HEK293 (cell line): Measurements from ENCODE around the gene AMPD3.

Experiments
- CTCF ChIA-PET: fragments of 350-600 bp; formaldehyde crosslinking; extraction: SDS; loops from one replicate; lab custom pipeline; 2021; ENCODE audit warnings: antibody characterized with exemption; lab: Yijun Ruan, JAX
- POLR2A ChIA-PET: fragments of 300-600 bp; formaldehyde crosslinking; extraction: SDS; loops from one replicate; lab custom pipeline; 2020; ENCODE audit warnings: antibody characterized with exemption, inconsistent platforms; lab: Yijun Ruan, JAX
- H3K27ac ChIP-seq: fragments of 200-500 bp; sonication (Bioruptor generic); 2 replicates; pipeline ENCODE4 v1.5.1; 2014; ENCODE audit warnings: low read depth, low read length, control low read depth, inconsistent platforms; ENCODE audit errors: extremely low read depth
- H3K36me3 ChIP-seq, 2 experiments: fragments of 200-500 bp in 1 of 2; sonication (Bioruptor generic) in 1 of 2; 1 replicate in 1 of 2; 2 replicates in 1 of 2; pipeline ENCODE4 v1.5.1; 2014 to 2017; ENCODE audit warnings: inconsistent platforms in 2 of 2, low read length in 2 of 2; ENCODE audit not compliant: control insufficient read depth in 2 of 2, insufficient read depth in 1 of 2
- H3K4me1 ChIP-seq: fragments of 200-500 bp; sonication (Bioruptor generic); 2 replicates; pipeline ENCODE4 v1.5.1; 2014; ENCODE audit warnings: mild to moderate bottlenecking, low read length, inconsistent platforms; ENCODE audit not compliant: control insufficient read depth, insufficient read depth
- H3K4me3 ChIP-seq: 2 replicates; pipeline ENCODE4 v1.5.1; 2011; ENCODE audit warnings: low read depth, mild to moderate bottlenecking, control low read depth, low read length, moderate library complexity
- H3K9me3 ChIP-seq: fragments of 200-500 bp; sonication (Bioruptor generic); 2 replicates; pipeline ENCODE4 v1.5.1; 2014; ENCODE audit warnings: low read depth, low read length, inconsistent platforms; ENCODE audit not compliant: control insufficient read depth, insufficient read depth
- CTCF ChIP-seq: fragments of 450-650 bp; formaldehyde crosslinking; IDR thresholded peaks from 2 replicates; pipeline ENCODE4 v1.5.1; 2016; ENCODE audit warnings: missing biosample characterization, missing genetic modification characterization
- HOXA7 ChIP-seq: sonication (generic); formaldehyde crosslinking; IDR thresholded peaks from 2 replicates; pipeline ENCODE4 v1.8.1; 2022; ENCODE audit warnings: missing genetic modification reagents, borderline replicate concordance
- HOXD13 ChIP-seq: sonication (generic); formaldehyde crosslinking; IDR thresholded peaks from 2 replicates; pipeline ENCODE4 v1.8.0; 2022; ENCODE audit warnings: missing genetic modification reagents, borderline replicate concordance
- IKZF3 ChIP-seq: fragments of 450-650 bp; IDR thresholded peaks from 2 replicates; pipeline ENCODE4 v1.5.0; 2018; ENCODE audit warnings: missing biosample characterization, mild to moderate bottlenecking, missing genetic modification characterization, moderate library complexity
- KLF1 ChIP-seq: fragments of 450-650 bp; formaldehyde crosslinking; IDR thresholded peaks from 2 replicates; pipeline ENCODE4 v1.5.1; 2016; ENCODE audit warnings: missing biosample characterization, missing genetic modification characterization
- MYNN ChIP-seq: fragments of 450-650 bp; formaldehyde crosslinking; IDR thresholded peaks from 2 replicates; pipeline ENCODE4 v1.5.1; 2016; ENCODE audit warnings: missing biosample characterization, missing genetic modification characterization, borderline replicate concordance
- RBAK ChIP-seq: fragments of 450-650 bp; formaldehyde crosslinking; IDR thresholded peaks from 2 replicates; pipeline ENCODE4 v1.5.1; 2016; ENCODE audit warnings: missing biosample characterization, missing genetic modification characterization
- ZBTB11 ChIP-seq: fragments of 450-650 bp; formaldehyde crosslinking; conservative IDR thresholded peaks from 2 replicates; pipeline ENCODE4 v1.5.1; 2016; ENCODE audit warnings: low read depth, missing biosample characterization, missing genetic modification characterization
- ZBTB17 ChIP-seq: fragments of 450-650 bp; formaldehyde crosslinking; IDR thresholded peaks from 2 replicates; pipeline ENCODE4 v1.5.1; 2016; ENCODE audit warnings: missing biosample characterization, missing genetic modification characterization
- ZBTB6 ChIP-seq: fragments of 450-650 bp; formaldehyde crosslinking; IDR thresholded peaks from 2 replicates; pipeline ENCODE4 v1.5.1; 2017; ENCODE audit warnings: missing biosample characterization, missing genetic modification characterization
- ZFP3 ChIP-seq: fragments of 450-650 bp; formaldehyde crosslinking; IDR thresholded peaks from 2 replicates; pipeline ENCODE4 v1.5.1; 2016; ENCODE audit warnings: low read depth, missing biosample characterization, missing genetic modification characterization
- ZNF174 ChIP-seq: fragments of 450-650 bp; formaldehyde crosslinking; IDR thresholded peaks from 2 replicates; pipeline ENCODE4 v1.5.0; 2017; ENCODE audit warnings: missing biosample characterization, mild to moderate bottlenecking, missing genetic modification characterization
- ZNF184 ChIP-seq: fragments of 450-650 bp; IDR thresholded peaks from 2 replicates; pipeline ENCODE4 v1.5.1; 2018; ENCODE audit warnings: missing biosample characterization, mild to moderate bottlenecking, missing genetic modification characterization
- ZNF239 ChIP-seq: fragments of 450-650 bp; formaldehyde crosslinking; IDR thresholded peaks from 2 replicates; pipeline ENCODE4 v1.5.1; 2016; ENCODE audit warnings: missing biosample characterization, missing genetic modification characterization
- ZNF248 ChIP-seq: fragments of 450-650 bp; formaldehyde crosslinking; IDR thresholded peaks from 2 replicates; pipeline ENCODE4 v1.5.1; 2017; ENCODE audit warnings: missing biosample characterization, missing genetic modification characterization
- ZNF354C ChIP-seq: fragments of 450-650 bp; formaldehyde crosslinking; IDR thresholded peaks from 2 replicates; pipeline ENCODE4 v1.5.1; 2016; ENCODE audit warnings: missing biosample characterization, missing genetic modification characterization, low read depth, borderline replicate concordance
- ZNF37A ChIP-seq: fragments of 450-650 bp; IDR thresholded peaks from 2 replicates; pipeline ENCODE4 v1.5.1; 2018; ENCODE audit warnings: missing biosample characterization, missing genetic modification characterization
- ZNF488 ChIP-seq: fragments of 450-650 bp; formaldehyde crosslinking; IDR thresholded peaks from 2 replicates; pipeline ENCODE4 v1.5.1; 2016; ENCODE audit warnings: missing biosample characterization, missing genetic modification characterization
- ZNF549 ChIP-seq: fragments of 450-650 bp; IDR thresholded peaks from 2 replicates; pipeline ENCODE4 v1.5.1; 2018; ENCODE audit warnings: missing biosample characterization, missing genetic modification characterization, mild to moderate bottlenecking, inconsistent platforms, moderate library complexity
- ZNF596 ChIP-seq: fragments of 450-650 bp; IDR thresholded peaks from 2 replicates; pipeline ENCODE4 v1.5.0; 2018; ENCODE audit warnings: missing biosample characterization, mild to moderate bottlenecking, missing genetic modification characterization, moderate library complexity
- ZNF629 ChIP-seq: fragments of 450-650 bp; formaldehyde crosslinking; IDR thresholded peaks from 2 replicates; pipeline ENCODE4 v1.5.1; 2017; ENCODE audit warnings: missing biosample characterization, missing genetic modification characterization
- ZNF645 ChIP-seq: fragments of 450-650 bp; formaldehyde crosslinking; IDR thresholded peaks from 2 replicates; pipeline ENCODE4; 2016; ENCODE audit warnings: missing biosample characterization, missing genetic modification characterization
- ZNF670 ChIP-seq: fragments of 450-650 bp; formaldehyde crosslinking; IDR thresholded peaks from 2 replicates; pipeline ENCODE4 v1.5.1; 2016; ENCODE audit warnings: missing biosample characterization, missing genetic modification characterization, low read depth
- ZNF777 ChIP-seq: fragments of 450-650 bp; formaldehyde crosslinking; IDR thresholded peaks from 2 replicates; pipeline ENCODE4 v1.5.1; 2017; ENCODE audit warnings: missing biosample characterization, missing genetic modification characterization, borderline replicate concordance
- ZNF791 ChIP-seq: fragments of 450-650 bp; formaldehyde crosslinking; IDR thresholded peaks from 2 replicates; pipeline ENCODE4 v1.5.1; 2016; ENCODE audit warnings: missing biosample characterization, missing genetic modification characterization

AMPD3 gene

GRCh38 chr11:10502770-10503169 is 47.7 kb downstream of the AMPD3 start (continued):
- TF ChIP-seq ZBTB6 (no peak), ZBTB17 (no peak), ZNF248 (no peak)

- H3K9me3 ChIP-seq, result no peaks in the 10 kb centered on the region
- TF ChIP-seq ZNF174 (no peak), RBAK (tag by site-specific recombination) (no peak), ZNF670 (tag by site-specific recombination) (no peak), MYNN (tag by site-specific recombination) (no peak), ZBTB17 (no peak), ZNF596 (tag by site-specific recombination) (no peak), ZFP3 (tag by site-specific recombination) (no peak), HOXA7 (no peak), ZNF791 (tag by site-specific recombination) (no peak)
- H3K27ac ChIP-seq, result no peak overlapping the region
- H3K4me3 ChIP-seq, result no peak overlapping the region
- CTCF ChIA-PET, result interaction anchor here (0.9 kb wide), 1 partner anchor 90 kb away, joined by 3 read pairs; no protein-coding TSS in a partner anchor
- H3K4me1 ChIP-seq, result no peaks in the 10 kb centered on the region
- peaks cover 0 to 13% of the 10 kb centered on the region in 2 experiments; a peak in 1 of 3 replicates for H3K36me3 ChIP-seq
- POLR2A ChIA-PET, result no interaction called here
These were observed 48.2 kb downstream of the AMPD3 start for GRCh38 chr11:10503221-10503620.

- Histone ChIP-seq H3K27ac (no peak overlapping the region), H3K4me3 (no peak overlapping the region), H3K9me3 (no peaks in the 10 kb centered on the region), H3K36me3 (peaks cover 0 to 13% of the 10 kb centered on the region in 2 experiments; a peak in 1 of 3 replicates), H3K4me1 (no peaks in the 10 kb centered on the region)
- POLR2A ChIA-PET, result no interaction called here
- CTCF ChIA-PET, result interaction anchor here (0.9 kb wide), 1 partner anchor 91 kb away, joined by 3 read pairs; no protein-coding TSS in a partner anchor
- TF ChIP-seq ZNF239 (tag by site-specific recombination), result no peak
- TF ChIP-seq ZNF488 (tag by site-specific recombination), result no peak
- no peak for TF ChIP-seq ZNF777 (tag by site-specific recombination)
- no peak for TF ChIP-seq HOXD13 (CRISPR knock-in tag)
- no peak for TF ChIP-seq ZNF37A (tag by site-specific recombination)
- TF ChIP-seq CTCF (tag by site-specific recombination), result no peak
- no peak for TF ChIP-seq ZBTB11 (tag by site-specific recombination)
- no peak for TF ChIP-seq ZNF354C (tag by site-specific recombination)
- TF ChIP-seq IKZF3 (tag by site-specific recombination), result no peak
- TF ChIP-seq ZNF184 (tag by site-specific recombination), result no peak
- no peak for TF ChIP-seq KLF1 (tag by site-specific recombination)
- no peak for TF ChIP-seq ZNF645
- TF ChIP-seq ZNF629, result no peak
- TF ChIP-seq ZNF549 (tag by site-specific recombination), result no peak
These were observed 48.9 kb downstream of the AMPD3 start for GRCh38 chr11:10503777-10504480.
